Measurements from ENCODE around the gene TET3.

TET3 gene

GRCh38 chr2:73979021-73979420 lies 5.7 kb upstream of the TET3 start:
- in situ Hi-C loops (cut with MboI; ENCODE audit: low sequenced_read_pairs, unreplicated experiment): no loop called here
- no peak for TF ChIP-seq CTCF (IDR thresholded peaks at IDR 0.05; ENCODE audit: borderline replicate concordance, control extremely low read depth, extremely low read depth, insufficient read depth, missing control alignments)
- peak; percentile 55 for DNase-seq (ENCODE audit: low spot score)

- TF ChIP-seq CTCF (IDR thresholded peaks at IDR 0.05; ENCODE audit: borderline replicate concordance, control extremely low read depth, extremely low read depth, insufficient read depth, missing control alignments): no peak
- DNase-seq (ENCODE audit: low spot score): no peak
- in situ Hi-C loops (cut with MboI; ENCODE audit: low sequenced_read_pairs, unreplicated experiment): no loop called here
These were observed 5.0 kb upstream of the TET3 start for GRCh38 chr2:73979686-73980085.

GRCh38 chr2:73980566-73980965 lies 4.1 kb upstream of the TET3 start:
- DNase-seq (ENCODE audit: low spot score): no peak
- TF ChIP-seq CTCF (IDR thresholded peaks at IDR 0.05; ENCODE audit: borderline replicate concordance, control extremely low read depth, extremely low read depth, insufficient read depth, missing control alignments): no peak
- in situ Hi-C loops (cut with MboI; ENCODE audit: low sequenced_read_pairs, unreplicated experiment): no loop called here

GRCh38 chr2:73981081-73982001 lies 3.4 kb upstream of the TET3 start:
- peak; percentile 76 for DNase-seq (ENCODE audit: low spot score)
- TF ChIP-seq CTCF (IDR thresholded peaks at IDR 0.05; ENCODE audit: borderline replicate concordance, control extremely low read depth, extremely low read depth, insufficient read depth, missing control alignments): peak; percentile 7
- in situ Hi-C loops (cut with MboI; ENCODE audit: low sequenced_read_pairs, unreplicated experiment): no loop called here

GRCh38 chr2:73982140-73982617 lies 2.5 kb upstream of the TET3 start:
- in situ Hi-C loops (cut with MboI; ENCODE audit: low sequenced_read_pairs, unreplicated experiment): no loop called here
- TF ChIP-seq CTCF (IDR thresholded peaks at IDR 0.05; ENCODE audit: borderline replicate concordance, control extremely low read depth, extremely low read depth, insufficient read depth, missing control alignments): no peak
- no peak for DNase-seq (ENCODE audit: low spot score)

GRCh38 chr2:73983322-73984202 lies 1.1 kb upstream of the TET3 start:
- no peak for DNase-seq (ENCODE audit: low spot score)
- TF ChIP-seq CTCF (IDR thresholded peaks at IDR 0.05; ENCODE audit: borderline replicate concordance, control extremely low read depth, extremely low read depth, insufficient read depth, missing control alignments): no peak
- in situ Hi-C loops (cut with MboI; ENCODE audit: low sequenced_read_pairs, unreplicated experiment): no loop called here

Measured in GM13976 (cell line).